Endothelial cell (in vitro differentiated cells): Measurements from ENCODE around the gene LBHD1. TPM values are rescaled to one million over a fixed set of nuclear protein-coding genes. Genes with fewer than 3 reads are reported as not detected.

Experiments used
- DNase-seq: peaks from one replicate; pipeline ENCODE4 v3.0.0; 2021; ENCODE audit warnings: low spot score
- H3K27ac Mint-ChIP-seq: one replicate; pipeline ENCODE4 v1.8.0; 2021; ENCODE audit warnings: mixed read lengths, inconsistent platforms; ENCODE audit not compliant: unreplicated experiment
- H3K27me3 Mint-ChIP-seq: one replicate; pipeline ENCODE4 v1.8.0; 2021; ENCODE audit warnings: mild to moderate bottlenecking, moderate library complexity, mixed read lengths, inconsistent platforms; ENCODE audit not compliant: unreplicated experiment
- H3K36me3 Mint-ChIP-seq: one replicate; pipeline ENCODE4 v1.8.0; 2021; ENCODE audit warnings: mild to moderate bottlenecking, low read depth, mixed read lengths, inconsistent platforms; ENCODE audit not compliant: unreplicated experiment
- H3K4me1 Mint-ChIP-seq: one replicate; pipeline ENCODE4 v1.8.0; 2021; ENCODE audit warnings: mild to moderate bottlenecking, mixed read lengths, inconsistent platforms; ENCODE audit not compliant: unreplicated experiment
- H3K4me3 Mint-ChIP-seq: one replicate; pipeline ENCODE4 v1.8.0; 2021; ENCODE audit warnings: mild to moderate bottlenecking, mixed read lengths, inconsistent platforms; ENCODE audit not compliant: unreplicated experiment
- H3K9me3 Mint-ChIP-seq: one replicate; pipeline ENCODE4 v1.8.0; 2021; ENCODE audit warnings: mixed read lengths, inconsistent platforms; ENCODE audit not compliant: unreplicated experiment
- CTCF ChIP-seq: fragments of 200-600 bp; sonication (generic); IDR thresholded peaks from one replicate; pipeline ENCODE4 v1.5.0; 2021; ENCODE audit warnings: antibody characterized with exemption; ENCODE audit not compliant: unreplicated experiment
- long read RNA-seq: library from polyadenylated mRNA; unstranded; transcript quantifications from one replicate; pipeline ENCODE4 v2.0.0, GENCODE V29; 2020; ENCODE audit not compliant: unreplicated experiment
- total RNA-seq: library from RNA; stranded (reverse); fragmentation: NEBNext Ultra II Directional; extraction: Animal tissue kit (Norgen Biotek cat#: 25700); gene quantifications from one replicate; pipeline ENCODE4 v1.2.1, GENCODE V29; 2021; ENCODE audit not compliant: unreplicated experiment

The LBHD1 gene
- total RNA-seq: 11.2 TPM
- long read RNA-seq, partial matches to known transcripts: 0 of 2 reads
- long read RNA-seq, other reads (novel, unspliced or antisense): 2 of 2 reads

DNA sequence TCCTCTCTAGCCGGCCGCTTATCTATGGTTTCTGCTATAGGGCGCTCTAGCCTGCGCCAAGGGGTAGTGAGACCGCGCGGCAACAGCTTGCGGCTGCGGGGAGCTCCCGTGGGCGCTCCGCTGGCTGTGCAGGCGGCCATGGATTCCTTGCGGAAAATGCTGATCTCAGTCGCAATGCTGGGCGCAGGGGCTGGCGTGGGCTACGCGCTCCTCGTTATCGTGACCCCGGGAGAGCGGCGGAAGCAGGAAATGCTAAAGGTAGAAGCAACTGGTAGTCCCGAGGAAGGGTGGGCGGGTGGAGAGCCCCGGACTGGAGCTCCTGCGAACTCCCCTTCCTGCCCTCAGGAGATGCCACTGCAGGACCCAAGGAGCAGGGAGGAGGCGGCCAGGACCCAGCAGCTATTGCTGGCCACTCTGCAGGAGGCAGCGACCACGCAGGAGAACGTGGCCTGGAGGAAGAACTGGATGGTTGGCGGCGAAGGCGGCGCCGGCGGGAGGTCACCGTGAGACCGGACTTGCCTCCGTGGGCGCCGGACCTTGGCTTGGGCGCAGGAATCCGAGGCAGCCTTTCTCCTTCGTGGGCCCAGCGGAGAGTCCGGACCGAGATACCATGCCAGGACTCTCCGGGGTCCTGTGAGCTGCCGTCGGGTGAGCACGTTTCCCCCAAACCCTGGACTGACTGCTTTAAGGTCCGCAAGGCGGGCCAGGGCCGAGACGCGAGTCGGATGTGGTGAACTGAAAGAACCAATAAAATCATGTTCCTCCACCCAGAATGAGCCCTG is at the start of gene LBHD1, which contains the start of gene UQCC3:
LBHD1 (minus strand) TSS at position 660 of the 782 bp plus-strand sequence. CDS start 2,236 bp downstream, outside the sequence.
UQCC3 (plus strand) TSS at position 66 of the 782 bp plus-strand sequence; CDS start at position 139, 73 bp downstream.
- peaks cover 19% of the 10 kb centered on the region for H3K36me3 Mint-ChIP-seq
- peak within 1 kb of the TSS; percentile 95 for H3K4me3 Mint-ChIP-seq
- H3K27me3 Mint-ChIP-seq: peaks cover 8% of the 10 kb centered on the region
- H3K27ac Mint-ChIP-seq: peak within 1 kb of the TSS; percentile 94
- no peaks in the 10 kb centered on the region for H3K9me3 Mint-ChIP-seq
- H3K4me1 Mint-ChIP-seq: peaks cover 22% of the 10 kb centered on the region
- DNase-seq: peak; percentile 68
- no peak for TF ChIP-seq CTCF

GRCh38 chr11:62719302-62719978 is 47.4 kb upstream of the LBHD1 start:
- no peak for TF ChIP-seq CTCF
- peaks cover 6% of the 10 kb centered on the region for H3K27me3 Mint-ChIP-seq
- DNase-seq: no peak
- H3K27ac Mint-ChIP-seq: no peak overlapping the region
- no peaks in the 10 kb centered on the region for H3K9me3 Mint-ChIP-seq
- peaks cover 7% of the 10 kb centered on the region for H3K4me1 Mint-ChIP-seq
- peak overlapping the region; percentile 8 for H3K4me3 Mint-ChIP-seq
- H3K36me3 Mint-ChIP-seq: peaks cover 70% of the 10 kb centered on the region

DNA sequence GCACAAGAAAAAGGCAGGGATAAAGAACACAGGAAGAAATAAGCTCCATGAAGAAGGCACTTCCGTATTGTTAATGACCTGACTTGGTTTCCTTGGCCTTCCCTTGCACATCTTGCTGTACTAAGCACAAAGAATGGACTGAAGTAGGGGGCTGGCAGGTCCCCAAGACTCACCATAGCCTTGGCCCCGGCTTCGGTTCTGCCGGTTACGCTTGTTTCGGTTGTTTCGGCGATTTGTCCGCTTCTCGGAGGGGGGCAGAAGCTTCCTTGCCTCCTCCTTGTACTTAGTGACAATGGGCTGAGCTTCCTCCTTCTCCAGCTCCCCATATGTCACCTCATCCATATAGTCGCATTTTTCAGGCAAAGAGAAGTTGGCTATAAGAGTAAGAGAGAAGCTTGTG is 44.7 kb upstream of the LBHD1 start:
- H3K36me3 Mint-ChIP-seq: peaks cover 65% of the 10 kb centered on the region
- no peaks in the 10 kb centered on the region for H3K9me3 Mint-ChIP-seq
- H3K27ac Mint-ChIP-seq: no peak overlapping the region
- DNase-seq: no peak
- TF ChIP-seq CTCF: no peak
- H3K4me3 Mint-ChIP-seq: peak overlapping the region; percentile 15
- H3K4me1 Mint-ChIP-seq: no peaks in the 10 kb centered on the region
- peaks cover 4% of the 10 kb centered on the region for H3K27me3 Mint-ChIP-seq

GRCh38 chr11:62716206-62716605 is 44.1 kb upstream of the LBHD1 start:
- Mint-ChIP-seq H3K27ac (no peak overlapping the region), H3K36me3 (peaks cover 59% of the 10 kb centered on the region)

More at GRCh38 chr11:62716206-62716605, 44.1 kb upstream of the LBHD1 start:
- H3K27me3 Mint-ChIP-seq: peaks cover 4% of the 10 kb centered on the region
- no peak for TF ChIP-seq CTCF
- H3K4me3 Mint-ChIP-seq: no peak overlapping the region
- no peaks in the 10 kb centered on the region for H3K9me3 Mint-ChIP-seq
- DNase-seq: no peak
- H3K4me1 Mint-ChIP-seq: no peaks in the 10 kb centered on the region
